ENCODE measurements around the gene ANKS1B. TPM values are rescaled to one million over a fixed set of nuclear protein-coding genes. Genes with fewer than 3 reads are reported as not detected.

Gene ANKS1B
- total RNA-seq, 1 donor from 2014 or later = 11.3 TPM

GRCh38 chr12:99265648-99266047 lies 719.1 kb downstream of the ANKS1B start:
- Mint-ChIP-seq H3K4me3 (ENCODE audit: unreplicated experiment) (no peak overlapping the region), H3K4me1 (ENCODE audit: low read depth, unreplicated experiment) (no peaks in the 10 kb centered on the region), H3K9me3 (ENCODE audit: unreplicated experiment) (no peaks in the 10 kb centered on the region), H3K36me3 (ENCODE audit: unreplicated experiment) (no peaks in the 10 kb centered on the region), H3K27ac (ENCODE audit: unreplicated experiment) (no peak overlapping the region), H3K27me3 (ENCODE audit: unreplicated experiment) (peaks cover 1% of the 10 kb centered on the region)
- DNase-seq = no peak
- no peak for TF ChIP-seq CTCF (IDR thresholded peaks at IDR 0.05; ENCODE audit: partially characterized antibody, unreplicated experiment)

- Mint-ChIP-seq H3K27me3 (ENCODE audit: unreplicated experiment) (no peaks in the 10 kb centered on the region), H3K36me3 (ENCODE audit: unreplicated experiment) (no peaks in the 10 kb centered on the region), H3K27ac (ENCODE audit: unreplicated experiment) (no peak overlapping the region), H3K4me1 (ENCODE audit: low read depth, unreplicated experiment) (peaks cover 4% of the 10 kb centered on the region), H3K9me3 (ENCODE audit: unreplicated experiment) (no peaks in the 10 kb centered on the region), H3K4me3 (ENCODE audit: unreplicated experiment) (no peak overlapping the region)
- no peak for DNase-seq
- TF ChIP-seq CTCF (IDR thresholded peaks at IDR 0.05; ENCODE audit: partially characterized antibody, unreplicated experiment) = no peak
Observed at GRCh38 chr12:99261256-99261655, 723.5 kb downstream of the ANKS1B start.

GRCh38 chr12:99260456-99260996 lies 724.2 kb downstream of the ANKS1B start:
- peaks cover 4% of the 10 kb centered on the region for H3K4me1 Mint-ChIP-seq (ENCODE audit: low read depth, unreplicated experiment)
- H3K27ac Mint-ChIP-seq (ENCODE audit: unreplicated experiment) = no peak overlapping the region
- H3K36me3 Mint-ChIP-seq (ENCODE audit: unreplicated experiment) = no peaks in the 10 kb centered on the region
- no peaks in the 10 kb centered on the region for H3K27me3 Mint-ChIP-seq (ENCODE audit: unreplicated experiment)
- H3K4me3 Mint-ChIP-seq (ENCODE audit: unreplicated experiment) = no peak overlapping the region
- H3K9me3 Mint-ChIP-seq (ENCODE audit: unreplicated experiment) = no peaks in the 10 kb centered on the region
- TF ChIP-seq CTCF (IDR thresholded peaks at IDR 0.05; ENCODE audit: partially characterized antibody, unreplicated experiment) = no peak
- DNase-seq = no peak

- TF ChIP-seq CTCF (IDR thresholded peaks at IDR 0.05; ENCODE audit: partially characterized antibody, unreplicated experiment) = no peak
- no peak overlapping the region for H3K27ac Mint-ChIP-seq (ENCODE audit: unreplicated experiment)
- peaks cover 4% of the 10 kb centered on the region for H3K4me1 Mint-ChIP-seq (ENCODE audit: low read depth, unreplicated experiment)
- H3K36me3 Mint-ChIP-seq (ENCODE audit: unreplicated experiment) = no peaks in the 10 kb centered on the region
- no peaks in the 10 kb centered on the region for H3K27me3 Mint-ChIP-seq (ENCODE audit: unreplicated experiment)
- DNase-seq = no peak
- no peak overlapping the region for H3K4me3 Mint-ChIP-seq (ENCODE audit: unreplicated experiment)
- no peaks in the 10 kb centered on the region for H3K9me3 Mint-ChIP-seq (ENCODE audit: unreplicated experiment)
Observed at GRCh38 chr12:99259040-99259934, 725.4 kb downstream of the ANKS1B start.

GRCh38 chr12:99257672-99258071 lies 727.1 kb downstream of the ANKS1B start:
- Mint-ChIP-seq H3K27me3 (ENCODE audit: unreplicated experiment) (no peaks in the 10 kb centered on the region), H3K4me3 (ENCODE audit: unreplicated experiment) (no peak overlapping the region), H3K4me1 (ENCODE audit: low read depth, unreplicated experiment) (peaks cover 4% of the 10 kb centered on the region), H3K27ac (ENCODE audit: unreplicated experiment) (no peak overlapping the region), H3K36me3 (ENCODE audit: unreplicated experiment) (no peaks in the 10 kb centered on the region), H3K9me3 (ENCODE audit: unreplicated experiment) (no peaks in the 10 kb centered on the region)
- no peak for TF ChIP-seq CTCF (IDR thresholded peaks at IDR 0.05; ENCODE audit: partially characterized antibody, unreplicated experiment)
- no peak for DNase-seq

All from glutamatergic neuron (in vitro differentiated cells).